GM12892 (cell line): ENCODE results near the gene ALDOA.

Experiments used
- POLR2A ChIP-seq: IDR thresholded peaks from 2 replicates; pipeline ENCODE4 v1.6.1; 2011; ENCODE audit warnings: low read depth, low read length, control low read depth
- POLR2AphosphoS5 ChIP-seq: IDR thresholded peaks from 2 replicates; pipeline ENCODE4 v1.6.1; 2011; ENCODE audit warnings: low read depth, low read length, control low read depth
- TAF1 ChIP-seq: IDR thresholded peaks from 2 replicates; pipeline ENCODE4 v1.6.1; 2011; ENCODE audit warnings: low read depth, mild to moderate bottlenecking, control low read depth, low read length, borderline replicate concordance

DNA sequence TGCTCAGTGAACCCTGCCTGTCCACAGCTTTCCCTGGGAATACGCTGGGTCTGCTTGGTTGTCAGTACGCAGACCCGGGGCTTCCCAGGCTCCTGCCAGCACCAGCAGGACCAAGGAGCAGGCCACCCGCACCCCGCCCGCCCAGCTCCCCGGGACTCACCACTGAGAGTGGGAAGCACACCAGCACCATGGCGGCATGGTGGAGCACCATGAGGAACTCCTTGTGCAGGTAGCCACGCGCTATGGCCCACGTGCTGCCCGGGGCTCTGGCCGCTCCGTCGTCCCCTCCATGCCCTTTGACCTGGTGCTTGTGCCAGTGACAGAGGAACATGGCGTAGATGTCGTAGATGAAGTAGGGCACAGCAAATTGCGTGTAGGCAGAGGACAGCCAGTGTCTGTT is 39.1 kb upstream of the ALDOA start:
- TF ChIP-seq POLR2A: no peak
- TF ChIP-seq POLR2AphosphoS5: no peak
- TF ChIP-seq TAF1: no peak
